Activated CD4-positive, alpha-beta memory T cell treated with anti-CD3 and anti-CD28 coated beads, Interleukin-2, amount 10 ng/mL, durations not matched to agents 7 days and 5 days (primary cell): ENCODE data around the gene BTN2A1. TPM values are rescaled to one million over a fixed set of nuclear protein-coding genes. Genes with fewer than 3 reads are reported as not detected.
A peak's percentile ranks its signal among the peaks of the same experiment; 100 is the strongest.
"Not testable (repeated sequence)": the region's sequence is repeated elsewhere in the genome, so short reads cannot be mapped to it uniquely, and the experiment has no call there.

ENCODE experiments used
- CTCF ChIA-PET: fragments of 350-600 bp; sonication (Branson Sonifier 250); formaldehyde crosslinking; loops from one replicate; lab custom pipeline; 2021; ENCODE audit warnings: antibody characterized with exemption, inconsistent platforms; lab: Charles Lee
- POLR2A ChIA-PET: fragments of 350-600 bp; sonication (Branson Sonifier 250); formaldehyde crosslinking; loops from one replicate; lab custom pipeline; 2021; ENCODE audit warnings: antibody characterized with exemption; lab: Charles Lee
- DNase-seq: peaks from one replicate; pipeline ENCODE4 v3.0.0-alpha.2; 2020
- H3K27ac Mint-ChIP-seq: one replicate; pipeline ENCODE4 v1.8.0; 2021; ENCODE audit warnings: mild to moderate bottlenecking, mixed read lengths
- H3K27me3 Mint-ChIP-seq: one replicate; pipeline ENCODE4 v1.8.0; 2021; ENCODE audit warnings: mixed read lengths
- H3K36me3 Mint-ChIP-seq: one replicate; pipeline ENCODE4 v1.8.0; 2021; ENCODE audit warnings: low read depth, mixed read lengths
- H3K4me1 Mint-ChIP-seq: one replicate; pipeline ENCODE4 v1.8.0; 2021; ENCODE audit warnings: mixed read lengths
- H3K4me3 Mint-ChIP-seq: one replicate; pipeline ENCODE4 v1.8.0; 2021; ENCODE audit warnings: mild to moderate bottlenecking, mixed read lengths
- H3K9me3 Mint-ChIP-seq: one replicate; pipeline ENCODE4 v1.8.0; 2021; ENCODE audit warnings: mixed read lengths
- total RNA-seq, 2 experiments: library from RNA; stranded (reverse); gene quantifications; one replicate each; pipeline ENCODE4 v1.2.3, GENCODE V29; 2021

Gene BTN2A1
- total RNA-seq, 2 experiments from 2014 or later, result 28.2 to 31.0 TPM

DNA sequence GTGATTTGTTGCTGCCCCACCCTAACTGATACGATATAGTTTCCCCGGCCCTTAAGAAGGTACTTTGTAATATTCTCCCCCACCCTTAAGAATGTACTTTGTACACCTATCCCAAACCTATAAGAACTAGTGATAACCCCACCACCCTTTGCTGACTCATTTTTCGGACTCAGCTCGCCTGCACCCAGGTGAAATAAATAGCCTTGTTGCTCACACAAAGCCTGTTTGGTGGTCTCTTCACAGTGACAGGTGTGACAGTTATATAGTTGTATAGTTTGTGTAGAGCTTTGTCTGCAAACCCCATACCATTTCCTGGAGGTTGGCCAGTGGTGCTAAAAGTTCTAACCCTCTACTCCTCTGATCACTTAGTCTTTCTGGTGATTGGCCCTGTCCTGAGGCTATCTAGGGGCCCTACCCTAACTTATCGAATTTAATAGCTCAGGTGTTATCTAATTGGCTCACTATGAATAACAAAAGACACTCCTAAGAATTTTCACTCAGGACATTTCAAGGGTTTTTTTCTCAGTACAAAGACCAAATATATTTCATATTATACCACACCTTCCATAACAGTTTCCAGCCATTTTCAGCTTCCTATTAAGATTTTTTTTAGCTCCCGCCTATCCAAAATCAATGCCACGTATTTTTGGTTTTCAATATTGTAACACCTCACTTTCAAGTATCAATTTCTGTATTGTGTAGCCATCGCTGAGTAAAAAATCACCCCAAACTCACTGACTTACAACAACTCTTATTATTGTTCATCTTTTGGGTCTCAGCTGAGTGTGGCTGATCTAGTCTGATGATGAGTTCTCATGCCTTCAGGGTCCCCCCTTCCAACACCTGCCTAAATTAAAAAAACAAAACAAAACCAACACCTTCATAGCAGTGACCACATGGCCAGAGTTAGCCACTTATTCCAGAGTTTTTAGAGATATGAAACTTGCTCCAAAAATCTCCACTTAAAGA is 32.5 kb downstream of the BTN2A1 start:
- H3K27ac Mint-ChIP-seq, result no peak overlapping the region
- peaks cover 2% of the 10 kb centered on the region for H3K27me3 Mint-ChIP-seq
- H3K4me1 Mint-ChIP-seq, result peaks cover 24% of the 10 kb centered on the region
- POLR2A ChIA-PET, result interaction anchor here (0.9 to 1.2 kb wide), 3 partner anchors 15 to 47 kb away, joined by 3 read pairs; partner anchors contain the start of gene HMGN4
- CTCF ChIA-PET, result interaction anchor here (0.6 to 1.8 kb wide), 3 partner anchors 16 to 149 kb away, joined by 3 to 5 read pairs (median 4); no protein-coding TSS in a partner anchor
- no peaks in the 10 kb centered on the region for H3K36me3 Mint-ChIP-seq
- peaks cover 8% of the 10 kb centered on the region for H3K9me3 Mint-ChIP-seq
- no peak for DNase-seq
- H3K4me3 Mint-ChIP-seq, result no peak overlapping the region

- H3K36me3 Mint-ChIP-seq, result no peaks in the 10 kb centered on the region
- no peak overlapping the region for H3K27ac Mint-ChIP-seq
- peaks cover 4% of the 10 kb centered on the region for H3K27me3 Mint-ChIP-seq
- ChIA-PET POLR2A (no interaction called here), CTCF (no interaction called here)
- H3K9me3 Mint-ChIP-seq, result peaks cover 8% of the 10 kb centered on the region
- no peak for DNase-seq
- no peak overlapping the region for H3K4me3 Mint-ChIP-seq
- H3K4me1 Mint-ChIP-seq, result peaks cover 24% of the 10 kb centered on the region
Measured at GRCh38 chr6:26491604-26492003, 33.8 kb downstream of the BTN2A1 start.

- peaks cover 26% of the 10 kb centered on the region for H3K4me1 Mint-ChIP-seq
- no peak overlapping the region for H3K4me3 Mint-ChIP-seq
- H3K27me3 Mint-ChIP-seq, result peaks cover 4% of the 10 kb centered on the region
- POLR2A ChIA-PET, result interaction anchor here (1.3 kb wide), 1 partner anchor 19 kb away, joined by 3 read pairs; no protein-coding TSS in a partner anchor
- H3K27ac Mint-ChIP-seq, result no peak overlapping the region
- CTCF ChIA-PET, result no interaction called here
- H3K36me3 Mint-ChIP-seq, result no peaks in the 10 kb centered on the region
- DNase-seq, result no peak
- no peaks in the 10 kb centered on the region for H3K9me3 Mint-ChIP-seq
Measured at GRCh38 chr6:26493258-26493657, 35.5 kb downstream of the BTN2A1 start.

- ChIA-PET POLR2A (interaction anchor here (1.3 kb wide), 1 partner anchor 20 kb away, joined by 3 read pairs; no protein-coding TSS in a partner anchor), CTCF (interaction anchor here (0.6 kb wide), 1 partner anchor 46 kb away, joined by 4 read pairs; no protein-coding TSS in a partner anchor)
- Mint-ChIP-seq H3K4me3 (no peak overlapping the region), H3K4me1 (peaks cover 26% of the 10 kb centered on the region), H3K27me3 (peaks cover 4% of the 10 kb centered on the region), H3K27ac (no peak overlapping the region), H3K36me3 (no peaks in the 10 kb centered on the region), H3K9me3 (no peaks in the 10 kb centered on the region)
- no peak for DNase-seq
Measured at GRCh38 chr6:26494117-26494516, 36.4 kb downstream of the BTN2A1 start.

GRCh38 chr6:26495281-26495680 is 37.5 kb downstream of the BTN2A1 start:
- Mint-ChIP-seq H3K4me1 (peaks cover 27% of the 10 kb centered on the region), H3K27ac (no peak overlapping the region), H3K9me3 (no peaks in the 10 kb centered on the region), H3K4me3 (no peak overlapping the region), H3K36me3 (no peaks in the 10 kb centered on the region), H3K27me3 (peaks cover 8% of the 10 kb centered on the region)
- CTCF ChIA-PET, result interaction anchor here (0.6 to 1.5 kb wide), 2 partner anchors 154 to 1401 kb away, joined by 3 read pairs; no protein-coding TSS in a partner anchor
- DNase-seq, result no peak
- POLR2A ChIA-PET, result interaction anchor here (1.0 kb wide), 1 partner anchor 42 kb away, joined by 3 read pairs; the partner anchor contains the start of gene HMGN4

GRCh38 chr6:26497610-26498009 is 39.9 kb downstream of the BTN2A1 start:
- ChIA-PET CTCF (no interaction called here), POLR2A (no interaction called here)
- Mint-ChIP-seq H3K27ac (no peak overlapping the region), H3K27me3 (peaks cover 28% of the 10 kb centered on the region), H3K4me3 (no peak overlapping the region), H3K36me3 (peaks cover 2% of the 10 kb centered on the region), H3K9me3 (no peaks in the 10 kb centered on the region), H3K4me1 (peaks cover 40% of the 10 kb centered on the region)
- no peak for DNase-seq

GRCh38 chr6:26500102-26500501 is 42.3 kb downstream of the BTN2A1 start, which contains the start of gene BTN1A1:
Gene BTN1A1, plus strand, starts transcription at chr6:26500303. Its CDS starts 984 bp downstream, at chr6:26501287.
- Mint-ChIP-seq H3K9me3 (no peaks in the 10 kb centered on the region), H3K4me3 (no peak within 1 kb of the TSS), H3K27ac (no peak within 1 kb of the TSS), H3K36me3 (peaks cover 2% of the 10 kb centered on the region), H3K27me3 (peaks cover 42% of the 10 kb centered on the region), H3K4me1 (peaks cover 21% of the 10 kb centered on the region)
- POLR2A ChIA-PET, result no interaction called here
- CTCF ChIA-PET, result no interaction called here
- no peak for DNase-seq

DNA sequence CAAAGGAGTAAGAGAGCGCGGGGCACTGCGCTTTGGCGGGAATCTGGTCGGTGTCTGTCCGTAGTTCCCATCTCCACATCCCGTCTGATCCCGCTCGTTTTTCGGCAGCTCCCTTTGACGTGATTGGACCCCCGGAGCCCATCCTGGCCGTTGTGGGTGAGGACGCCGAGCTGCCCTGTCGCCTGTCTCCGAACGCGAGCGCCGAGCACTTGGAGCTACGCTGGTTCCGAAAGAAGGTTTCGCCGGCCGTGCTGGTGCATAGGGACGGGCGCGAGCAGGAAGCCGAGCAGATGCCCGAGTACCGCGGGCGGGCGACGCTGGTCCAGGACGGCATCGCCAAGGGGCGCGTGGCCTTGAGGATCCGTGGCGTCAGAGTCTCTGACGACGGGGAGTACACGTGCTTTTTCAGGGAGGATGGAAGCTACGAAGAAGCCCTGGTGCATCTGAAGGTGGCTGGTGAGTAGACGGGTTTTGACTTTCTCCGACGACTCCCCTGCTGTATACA is 43.8 kb downstream of the BTN2A1 start:
- H3K4me3 Mint-ChIP-seq, result peak overlapping the region; percentile 60
- ChIA-PET POLR2A (interaction anchor here (0.9 to 1.6 kb wide), 5 partner anchors 12 to 137 kb away, joined by 3 to 7 read pairs (median 3); partner anchors contain the start of gene HMGN4), CTCF (interaction anchor here (0.6 to 1.4 kb wide), 2 partner anchors 36 to 160 kb away, joined by 3 to 4 read pairs; partner anchors contain the start of gene HMGN4)
- peaks cover 21% of the 10 kb centered on the region for H3K4me1 Mint-ChIP-seq
- peaks cover 44% of the 10 kb centered on the region for H3K27me3 Mint-ChIP-seq
- no peak overlapping the region for H3K27ac Mint-ChIP-seq
- peaks cover 2% of the 10 kb centered on the region for H3K36me3 Mint-ChIP-seq
- peak; percentile 31 for DNase-seq
- no peaks in the 10 kb centered on the region for H3K9me3 Mint-ChIP-seq

GRCh38 chr6:26502165-26502564 is 44.4 kb downstream of the BTN2A1 start:
- ChIA-PET CTCF (interaction anchor here (1.4 kb wide), 1 partner anchor 36 kb away, joined by 4 read pairs; the partner anchor contains the start of gene HMGN4), POLR2A (interaction anchor here (1.0 to 1.6 kb wide), 4 partner anchors 26 to 138 kb away, joined by 3 to 7 read pairs (median 4); partner anchors contain the start of gene HMGN4)
- Mint-ChIP-seq H3K36me3 (peaks cover 2% of the 10 kb centered on the region), H3K9me3 (no peaks in the 10 kb centered on the region), H3K4me3 (peak overlapping the region; percentile 60), H3K27me3 (peaks cover 44% of the 10 kb centered on the region), H3K4me1 (peaks cover 21% of the 10 kb centered on the region), H3K27ac (no peak overlapping the region)
- DNase-seq, result no peak

DNA sequence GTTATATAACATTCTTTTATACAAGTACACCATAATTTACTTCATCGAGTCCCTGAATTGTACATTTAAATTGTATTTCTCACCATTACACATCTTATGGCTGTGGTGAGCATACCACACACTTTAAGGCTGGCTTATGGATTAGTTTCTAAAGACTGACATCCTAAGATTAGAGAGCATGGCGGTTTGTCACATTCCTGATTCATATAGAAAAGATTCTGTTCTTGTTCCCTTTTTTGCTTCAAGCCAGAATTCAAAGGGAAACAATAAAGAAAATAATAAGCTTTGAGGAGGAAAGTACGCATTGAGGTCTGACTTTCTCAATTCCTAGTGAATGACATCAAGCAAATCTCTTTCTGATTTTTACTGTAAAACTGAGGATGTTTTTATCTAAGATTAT is 44.9 kb downstream of the BTN2A1 start:
- no peak overlapping the region for H3K4me3 Mint-ChIP-seq
- DNase-seq, result no peak
- peaks cover 2% of the 10 kb centered on the region for H3K36me3 Mint-ChIP-seq
- H3K9me3 Mint-ChIP-seq, result no peaks in the 10 kb centered on the region
- ChIA-PET POLR2A (interaction anchor here (1.3 kb wide), 1 partner anchor 35 kb away, joined by 3 read pairs; the partner anchor contains the start of gene HMGN4), CTCF (no interaction called here)
- peaks cover 42% of the 10 kb centered on the region for H3K27me3 Mint-ChIP-seq
- no peak overlapping the region for H3K27ac Mint-ChIP-seq
- H3K4me1 Mint-ChIP-seq, result peaks cover 20% of the 10 kb centered on the region

DNA sequence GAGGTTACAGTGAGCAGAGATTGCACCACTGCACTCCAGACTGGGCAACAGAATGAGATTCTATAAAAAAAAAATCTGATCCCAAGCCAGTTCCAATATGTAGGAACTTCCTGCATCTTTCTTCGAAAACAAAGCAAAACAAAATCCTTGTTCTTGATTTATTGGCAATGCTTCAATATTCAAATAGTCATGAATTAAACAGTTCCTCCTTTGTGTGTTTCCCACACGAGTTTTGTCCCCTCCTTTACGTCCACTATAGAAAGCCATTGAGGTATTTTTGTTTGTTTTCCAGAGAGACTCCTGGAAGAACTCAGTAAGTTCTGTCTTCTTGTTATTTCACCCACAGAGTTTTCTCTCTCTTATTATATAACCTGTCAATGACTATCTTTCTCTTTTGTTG is 49.9 kb downstream of the BTN2A1 start:
- H3K27me3 Mint-ChIP-seq, result peaks cover 24% of the 10 kb centered on the region
- no peak overlapping the region for H3K4me3 Mint-ChIP-seq
- ChIA-PET POLR2A (no interaction called here), CTCF (no interaction called here)
- no peak overlapping the region for H3K27ac Mint-ChIP-seq
- no peaks in the 10 kb centered on the region for H3K36me3 Mint-ChIP-seq
- no peaks in the 10 kb centered on the region for H3K9me3 Mint-ChIP-seq
- no peak for DNase-seq
- H3K4me1 Mint-ChIP-seq, result no peaks in the 10 kb centered on the region

GRCh38 chr6:26511033-26511432 is 53.3 kb downstream of the BTN2A1 start:
- H3K9me3 Mint-ChIP-seq, H3K4me3 Mint-ChIP-seq, CTCF ChIA-PET, H3K27ac Mint-ChIP-seq, H3K36me3 Mint-ChIP-seq, H3K4me1 Mint-ChIP-seq, POLR2A ChIA-PET, H3K27me3 Mint-ChIP-seq, DNase-seq: not testable (repeated sequence)
